ENCODE results near the gene USP33. TPM values are rescaled to one million over a fixed set of nuclear protein-coding genes. Genes with fewer than 3 reads are reported as not detected.
A peak's percentile ranks its signal among the peaks of the same experiment; 100 is the strongest.

The USP33 gene
- total and polyA plus RNA-seq, 9 of the 15 experiments (the other 6 are each of a cell fraction or from before 2014, with no cell fraction given): 22.4 to 83.5 (median 44.7) TPM

DNA sequence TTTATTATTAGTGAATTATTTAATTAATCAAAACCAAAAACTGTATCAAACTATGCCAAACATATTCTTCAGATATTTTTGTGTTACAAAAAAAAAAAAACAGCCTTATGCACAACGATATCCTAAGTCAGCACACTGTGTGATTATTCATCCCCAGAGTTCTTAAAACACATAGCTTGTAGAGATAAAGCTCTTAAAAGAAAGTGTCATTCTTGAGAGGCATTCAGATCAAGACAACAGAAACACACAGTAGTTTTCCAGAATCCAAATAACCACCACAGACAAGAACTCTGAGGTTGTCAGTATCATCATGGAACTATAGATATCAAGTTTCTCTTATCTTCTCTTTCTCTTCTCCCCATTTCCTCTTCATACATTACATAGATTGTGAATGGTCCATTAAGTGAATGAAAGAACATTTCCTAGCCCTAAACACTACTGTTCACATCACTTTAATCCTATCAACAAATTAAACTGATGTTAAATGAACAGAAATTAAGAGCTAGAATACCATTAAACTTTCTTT lies 90.7 kb downstream of the USP33 start:
- Histone ChIP-seq H3K9me3 (replicated peaks; ENCODE audit: control insufficient read depth, insufficient read depth, low read depth, low read length) (no peaks in the 10 kb centered on the region), H4K20me1 (replicated peaks; ENCODE audit: control insufficient read depth, insufficient read depth, low read length) (no peaks in the 10 kb centered on the region; the same call in 1 of the 2 replicates), H3K79me2 (ENCODE audit: control insufficient read depth, insufficient read depth, low read length) (peaks cover 100% of the 10 kb centered on the region), H2AFZ (ENCODE audit: low read depth, low read length) (no peak overlapping the region), H3K4me2 (ENCODE audit: insufficient read depth, low read length) (no peak overlapping the region), H3K9me1 (ENCODE audit: control insufficient read depth, insufficient read depth, low read length) (no peaks in the 10 kb centered on the region), H3K27me3 (ENCODE audit: control insufficient read depth in 2 of 2, insufficient read depth in 2 of 2, low read length in 2 of 2) (no peaks in the 10 kb centered on the region), H3K4me1 (replicated peaks in 1 of 2; ENCODE audit: control insufficient read depth in 2 of 2, insufficient read depth in 2 of 2, low read length in 2 of 2) (peaks cover 10 to 21% of the 10 kb centered on the region in 2 experiments), H3K27ac (ENCODE audit: extremely low read depth, low read depth, low read length) (peak overlapping the region; percentile 5; the same call in 1 of the 3 replicates), H3K4me3 (no peak overlapping the region), H3K36me3 (ENCODE audit: control insufficient read depth, insufficient read depth, low read length) (peaks cover 4% of the 10 kb centered on the region; the same call in 1 of the 3 replicates), H3K9ac (ENCODE audit: insufficient read depth in 1 of 2, low read depth in 2 of 2, low read length in 2 of 2) (no peak overlapping the region)
- ATAC-seq (peak; percentile 15), FAIRE-seq (no peak), DNase-seq (ENCODE audit: extremely low read depth in 1 of 4, low spot score in 3 of 4) (peak in 1 of 4 experiments; percentile 19)
- 0% methylated on average over 1 of the region's 1 CpG for WGBS (ENCODE audit: insufficient coverage, low coverage, missing lambda C conversion rate)
- CTCF ChIA-PET (ENCODE audit: low intra/inter-chr PET ratio): no interaction called here
- intact Hi-C loops (cut with micrococcal nuclease) (no loop called here), in situ Hi-C loops (cut with MboI) (no loop called here)
- peak; percentile 40; the same call in 1 of the 2 replicates for TF ChIP-seq DPF2 (IDR thresholded peaks at IDR 0.05)
- TF ChIP-seq ZNF384 (IDR thresholded peaks at IDR 0.05; ENCODE audit: low read depth, low read length): 0 out of 2 replicates have a peak, but pooled peaks have one; percentile 31
- TF ChIP-seq FOXK2 (conservative IDR thresholded peaks at IDR 0.05 in 1 of 2, IDR thresholded peaks at IDR 0.05 in 1 of 2; ENCODE audit: low read depth in 2 of 2): no peak
- TF ChIP-seq CBFA2T3 (IDR thresholded peaks at IDR 0.05): peak; percentile 47; the same call in 1 of the 2 replicates
- TF ChIP-seq ZNF766 (CRISPR knock-in tag; conservative IDR thresholded peaks at IDR 0.05): no peak
- POLR2A ChIA-PET: interaction anchor here (0.6 to 1.6 kb wide), 3 partner anchors 9 to 14 kb away, joined by 3 to 11 read pairs (median 3); partner anchors contain the start of gene ZZZ3
- no TSS peak for BruUV-seq (replicated peaks)

- no TSS peak for BruUV-seq (replicated peaks)
- DNase-seq (ENCODE audit: extremely low read depth in 1 of 4, low spot score in 3 of 4): peak in 1 of 4 experiments; percentile 31
- H3K4me3 ChIP-seq: no peak overlapping the region
- no peak overlapping the region for H3K4me2 ChIP-seq (ENCODE audit: insufficient read depth, low read length)
- H3K79me2 ChIP-seq (ENCODE audit: control insufficient read depth, insufficient read depth, low read length): peaks cover 100% of the 10 kb centered on the region
- 44% methylated on average over 3 of the region's 3 CpGs for WGBS (ENCODE audit: insufficient coverage, low coverage, missing lambda C conversion rate)
- no peak overlapping the region for H2AFZ ChIP-seq (ENCODE audit: low read depth, low read length)
- peak overlapping the region; percentile 1; the same call in 1 of the 3 replicates for H3K27ac ChIP-seq (ENCODE audit: extremely low read depth, low read depth, low read length)
- H3K27me3 ChIP-seq (ENCODE audit: control insufficient read depth in 2 of 2, insufficient read depth in 2 of 2, low read length in 2 of 2): no peaks in the 10 kb centered on the region
- no peaks in the 10 kb centered on the region for H3K9me1 ChIP-seq (ENCODE audit: control insufficient read depth, insufficient read depth, low read length)
- no peaks in the 10 kb centered on the region; the same call in 1 of the 2 replicates for H4K20me1 ChIP-seq (replicated peaks; ENCODE audit: control insufficient read depth, insufficient read depth, low read length)
- intact Hi-C loops (cut with micrococcal nuclease) (no loop called here), in situ Hi-C loops (cut with MboI) (no loop called here)
- TF ChIP-seq PPARD (CRISPR knock-in tag; IDR thresholded peaks at IDR 0.05) (no peak), CBX3 (IDR thresholded peaks at IDR 0.05; ENCODE audit: borderline replicate concordance in 1 of 2, low read length in 2 of 2) (no peak), MEIS2 (IDR thresholded peaks at IDR 0.05; ENCODE audit: partially characterized antibody) (peak; percentile 86), BRF1 (IDR thresholded peaks at IDR 0.05; ENCODE audit: borderline replicate concordance, extremely low read depth, insufficient read length) (no peak)
- TF ChIP-seq, protein P1, sequence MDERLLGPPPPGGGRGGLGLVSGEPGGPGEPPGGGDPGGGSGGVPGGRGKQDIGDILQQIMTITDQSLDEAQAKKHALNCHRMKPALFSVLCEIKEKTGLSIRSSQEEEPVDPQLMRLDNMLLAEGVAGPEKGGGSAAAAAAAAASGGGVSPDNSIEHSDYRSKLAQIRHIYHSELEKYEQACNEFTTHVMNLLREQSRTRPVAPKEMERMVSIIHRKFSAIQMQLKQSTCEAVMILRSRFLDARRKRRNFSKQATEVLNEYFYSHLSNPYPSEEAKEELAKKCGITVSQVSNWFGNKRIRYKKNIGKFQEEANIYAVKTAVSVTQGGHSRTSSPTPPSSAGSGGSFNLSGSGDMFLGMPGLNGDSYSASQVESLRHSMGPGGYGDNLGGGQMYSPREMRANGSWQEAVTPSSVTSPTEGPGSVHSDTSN (CRISPR knock-in tag; IDR thresholded peaks at IDR 0.05; ENCODE audit: low read depth): no peak
- TF ChIP-seq, protein P1 (tag; conservative IDR thresholded peaks at IDR 0.05; ENCODE audit: low read depth): peak; percentile 89
- TF ChIP-seq, protein P2, sequence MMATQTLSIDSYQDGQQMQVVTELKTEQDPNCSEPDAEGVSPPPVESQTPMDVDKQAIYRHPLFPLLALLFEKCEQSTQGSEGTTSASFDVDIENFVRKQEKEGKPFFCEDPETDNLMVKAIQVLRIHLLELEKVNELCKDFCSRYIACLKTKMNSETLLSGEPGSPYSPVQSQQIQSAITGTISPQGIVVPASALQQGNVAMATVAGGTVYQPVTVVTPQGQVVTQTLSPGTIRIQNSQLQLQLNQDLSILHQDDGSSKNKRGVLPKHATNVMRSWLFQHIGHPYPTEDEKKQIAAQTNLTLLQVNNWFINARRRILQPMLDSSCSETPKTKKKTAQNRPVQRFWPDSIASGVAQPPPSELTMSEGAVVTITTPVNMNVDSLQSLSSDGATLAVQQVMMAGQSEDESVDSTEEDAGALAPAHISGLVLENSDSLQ (IDR thresholded peaks at IDR 0.05): peak; percentile 60; the same call in 1 of the 2 replicates
- H3K4me1 ChIP-seq (replicated peaks in 1 of 2; ENCODE audit: control insufficient read depth in 2 of 2, insufficient read depth in 2 of 2, low read length in 2 of 2): peaks cover 6 to 10% of the 10 kb centered on the region in 2 experiments; a peak in 3 of 5 replicates
- peaks cover 4% of the 10 kb centered on the region; the same call in 1 of the 3 replicates for H3K36me3 ChIP-seq (ENCODE audit: control insufficient read depth, insufficient read depth, low read length)
- no peak overlapping the region for H3K9ac ChIP-seq (ENCODE audit: insufficient read depth in 1 of 2, low read depth in 2 of 2, low read length in 2 of 2)
- CTCF ChIA-PET (ENCODE audit: low intra/inter-chr PET ratio): no interaction called here
- POLR2A ChIA-PET: no interaction called here
- ATAC-seq: peak; percentile 52
- peak; percentile 55 for FAIRE-seq
- no peaks in the 10 kb centered on the region for H3K9me3 ChIP-seq (replicated peaks; ENCODE audit: control insufficient read depth, insufficient read depth, low read depth, low read length)
Measured at GRCh38 chr1:77664939-77665516, 94.6 kb downstream of the USP33 start.
